Fibroblast of skin of abdomen (primary cell): ENCODE results near the gene DAB2IP.

Experiments
- DNase-seq: peaks from one replicate; pipeline ENCODE4 v3.0.0-alpha.2; 2013

DAB2IP gene

DNA sequence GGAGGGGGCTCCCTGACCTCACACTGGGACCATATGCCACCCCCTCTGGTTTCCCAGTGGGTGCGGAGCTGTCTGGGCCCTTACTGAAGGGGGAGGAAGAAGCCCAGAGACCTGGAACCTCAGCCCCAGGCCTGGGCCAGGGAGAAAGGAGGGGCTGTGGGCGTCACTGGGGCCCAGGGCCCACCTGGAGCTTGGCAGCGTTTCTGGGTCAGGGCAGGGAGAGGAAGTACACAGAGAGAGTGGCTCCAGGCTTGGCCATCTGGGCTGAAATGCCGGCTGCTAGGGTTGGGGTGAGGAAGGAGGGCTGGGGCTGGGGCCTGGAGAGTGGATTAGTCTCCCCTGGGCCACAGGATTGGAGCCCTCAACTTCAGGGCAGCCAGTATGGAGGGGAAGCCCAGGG, 6.4 kb upstream of the DAB2IP start:
- no peak for DNase-seq

DNA sequence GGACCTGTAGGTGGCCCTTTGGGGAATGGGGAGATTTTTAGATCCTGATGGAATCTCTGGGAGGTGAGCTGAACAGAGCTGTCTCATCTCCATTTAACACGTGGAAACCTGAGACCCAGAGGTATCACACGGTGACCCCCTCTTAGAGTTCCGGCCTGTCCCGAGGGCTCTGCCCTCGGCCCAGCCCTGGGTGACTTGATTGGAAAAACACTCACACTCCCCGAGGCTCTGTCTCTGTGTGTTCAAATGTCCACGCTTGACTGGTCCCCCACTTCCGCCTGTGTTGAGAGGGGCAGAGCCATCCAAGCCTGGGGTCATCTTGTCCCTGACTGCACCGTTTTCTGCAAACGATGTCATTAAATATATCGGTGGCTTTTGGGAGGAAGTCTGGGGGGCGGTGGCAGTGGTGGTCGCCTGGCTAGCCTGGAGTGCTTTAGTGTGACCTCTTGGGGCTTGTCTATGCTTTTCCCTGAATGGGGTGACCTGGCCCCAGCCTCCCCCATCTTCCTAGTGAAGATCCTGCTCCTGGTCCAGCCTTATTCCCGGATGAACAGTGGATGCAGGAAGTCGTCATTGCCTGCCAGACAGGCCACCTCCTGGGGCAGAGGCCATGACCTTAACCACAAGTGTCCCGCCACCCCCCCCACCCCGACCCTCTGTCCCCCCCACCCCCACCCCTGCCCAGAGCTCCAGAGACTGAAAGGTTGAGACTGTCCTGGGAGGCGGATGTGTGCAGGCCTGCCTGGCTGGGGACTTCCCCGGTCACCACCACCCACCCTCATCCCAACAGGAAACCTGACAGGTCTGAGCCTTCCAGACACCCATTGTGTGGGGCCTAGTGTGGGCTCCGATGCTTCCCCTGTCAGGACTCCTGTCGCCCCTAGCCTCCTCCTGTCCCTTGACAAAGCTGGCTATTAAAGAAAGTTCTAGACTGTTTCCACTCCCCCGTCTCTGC, 5.3 kb upstream of the DAB2IP start:
- no peak for DNase-seq

GRCh38 chr9:121646992-121647391, 4.4 kb upstream of the DAB2IP start:
- DNase-seq = no peak

GRCh38 chr9:121648172-121648571, 3.3 kb upstream of the DAB2IP start:
- no peak for DNase-seq

DNA sequence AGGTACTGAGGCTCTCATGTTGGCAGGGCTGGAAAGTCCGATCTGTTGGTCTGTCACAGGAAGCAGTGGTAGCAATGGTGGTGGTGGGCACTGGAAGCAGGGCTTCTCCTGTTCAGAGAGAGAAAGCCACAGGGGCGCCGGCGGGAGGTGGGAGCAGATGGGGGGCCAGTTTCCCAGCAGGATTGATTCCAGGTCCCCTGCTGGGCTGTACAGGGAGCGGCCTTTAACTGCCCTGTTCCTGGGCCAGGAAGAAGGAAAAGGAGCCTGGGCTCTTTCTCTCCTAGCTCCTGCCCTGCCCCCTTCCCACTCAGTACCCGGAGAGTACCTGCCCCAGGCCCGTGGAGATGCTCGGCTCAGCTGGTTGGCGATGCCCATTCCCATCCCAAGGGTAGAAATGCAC, 2.6 kb upstream of the DAB2IP start:
- DNase-seq = no peak

DNA sequence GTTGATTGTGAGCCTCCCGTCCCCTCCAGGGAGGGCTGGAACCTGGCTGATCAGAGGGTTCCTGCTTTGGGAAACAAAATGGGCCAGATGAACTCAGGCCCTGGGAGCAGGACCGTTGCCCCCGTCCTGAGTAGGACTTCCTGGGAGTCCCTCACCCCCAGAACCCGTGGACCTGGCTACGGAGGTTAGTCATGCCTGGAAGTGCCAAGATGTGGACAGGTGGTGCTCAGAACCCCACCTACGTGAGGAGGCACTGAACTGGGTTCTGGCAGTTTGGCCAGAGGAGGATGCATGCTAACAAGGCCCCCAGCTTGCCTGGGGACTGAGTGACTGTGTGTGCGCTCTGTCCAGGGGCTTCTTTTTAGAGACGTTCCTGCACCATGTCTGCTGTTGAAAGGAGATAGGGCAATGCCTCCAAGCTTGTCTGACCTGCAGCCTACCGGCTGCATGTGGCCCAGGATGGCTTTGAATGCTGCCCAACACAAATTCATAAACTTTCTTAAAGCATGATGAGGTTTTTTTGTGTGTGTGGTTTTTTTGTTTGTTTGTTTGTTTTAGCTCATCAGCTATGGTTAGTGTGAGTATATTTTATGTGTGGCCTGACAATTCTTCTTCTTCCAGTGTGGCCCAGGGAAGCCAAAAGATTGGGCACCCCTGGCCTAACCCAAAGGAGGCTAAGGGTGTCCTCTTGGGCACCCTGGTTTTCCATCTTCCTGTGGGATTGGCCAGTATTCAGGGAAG, 1.8 kb upstream of the DAB2IP start:
- DNase-seq = no peak

GRCh38 chr9:121650217-121651007, 1.0 kb upstream of the DAB2IP start:
- peak; percentile 77 for DNase-seq

DNA sequence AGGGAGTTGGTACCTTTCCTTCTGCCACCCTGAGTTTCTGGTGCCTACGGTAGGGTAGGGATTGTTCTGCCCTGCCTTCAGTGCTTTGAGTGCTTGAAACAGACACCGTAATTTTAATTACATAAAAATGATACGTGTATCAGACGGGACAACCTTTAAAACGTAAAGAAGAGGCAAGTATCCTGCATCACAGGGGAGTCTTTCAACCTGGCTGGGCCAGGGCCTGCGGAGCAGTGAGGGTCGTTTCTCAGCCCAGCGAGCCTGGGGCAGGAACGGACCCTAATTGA, 483 bp upstream of the DAB2IP start:
- no peak for DNase-seq

GRCh38 chr9:121652021-121652837, 795 bp downstream of the DAB2IP start:
- DNase-seq = no peak

DNA sequence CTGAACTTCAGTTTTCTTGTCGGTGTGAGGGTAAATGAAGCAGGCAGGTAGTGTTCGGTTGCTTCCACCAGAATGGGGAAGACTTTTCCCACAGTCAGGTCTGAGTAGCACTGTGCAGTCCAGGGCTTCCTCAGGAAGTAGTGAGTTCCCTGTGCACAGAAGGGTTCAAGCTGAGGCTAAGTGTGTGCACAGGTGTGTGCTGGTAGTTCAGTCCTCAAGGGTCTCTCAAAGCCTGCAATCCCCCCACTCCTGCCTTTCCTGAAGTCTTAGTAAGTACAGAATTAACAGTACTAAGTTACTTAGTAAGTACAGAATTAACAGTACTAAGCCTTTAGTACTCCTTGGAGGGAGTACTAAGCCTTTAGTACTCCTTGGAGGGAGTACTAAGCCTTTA, 1.4 kb downstream of the DAB2IP start:
- no peak for DNase-seq

DNA sequence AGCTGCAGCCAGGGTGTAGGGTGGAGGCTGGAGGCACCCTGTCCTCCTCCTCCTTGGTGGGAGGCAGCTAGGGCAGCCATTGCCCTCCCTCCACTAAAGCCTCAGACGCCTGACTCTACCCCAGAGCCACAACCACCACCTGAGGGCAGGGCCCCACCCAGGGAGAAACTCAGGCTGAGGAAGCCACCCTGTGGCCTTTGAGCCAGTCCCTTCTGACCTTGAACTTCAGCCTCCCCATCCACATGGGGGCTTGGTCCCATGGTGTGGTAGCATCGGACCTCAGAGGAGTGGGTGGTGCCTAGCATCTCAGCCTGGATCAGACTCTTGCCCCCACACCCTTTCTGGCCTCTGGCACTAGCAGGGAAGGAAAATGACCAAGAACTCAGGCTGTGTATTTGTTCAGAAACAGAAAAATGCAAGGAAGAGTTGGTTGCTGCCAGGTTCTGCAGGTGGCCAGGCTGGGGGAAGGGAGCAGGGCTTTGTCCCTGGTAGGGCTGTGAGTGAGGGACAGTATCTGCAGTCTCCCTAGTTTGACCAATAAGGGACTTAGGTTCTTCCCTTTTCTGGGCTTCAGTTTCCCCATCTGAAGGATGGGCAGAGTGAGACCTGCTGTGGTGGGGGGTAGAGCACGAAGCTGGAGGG, 3.2 kb downstream of the DAB2IP start:
- DNase-seq = no peak

DNA sequence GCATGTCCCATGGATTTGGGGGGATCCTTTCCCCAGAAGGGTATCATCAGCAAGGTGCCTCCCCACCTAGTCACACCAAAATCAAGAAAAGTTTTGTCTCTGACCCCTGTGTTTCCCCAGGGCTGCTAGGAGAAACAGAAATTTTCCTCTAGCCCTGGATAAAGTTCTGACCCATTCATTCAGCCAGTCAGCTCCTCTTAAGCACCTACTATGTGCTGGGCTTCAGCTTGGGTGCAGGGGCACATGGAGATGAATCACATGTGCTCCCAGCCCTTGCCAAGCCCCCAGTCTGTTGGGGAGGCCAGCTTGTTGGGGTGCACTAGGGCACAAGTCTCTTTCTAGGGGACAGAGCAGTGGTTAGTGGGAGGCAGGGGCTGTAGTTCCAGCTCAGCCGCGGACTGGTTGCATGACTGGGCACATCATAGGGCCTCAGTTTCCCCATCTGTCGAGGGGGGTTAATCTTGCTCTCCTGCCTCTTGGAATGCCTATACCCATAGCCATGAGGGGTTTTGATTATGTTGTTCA, 3.9 kb downstream of the DAB2IP start:
- no peak for DNase-seq

GRCh38 chr9:121656941-121657470, 5.6 kb downstream of the DAB2IP start:
- no peak for DNase-seq

DNA sequence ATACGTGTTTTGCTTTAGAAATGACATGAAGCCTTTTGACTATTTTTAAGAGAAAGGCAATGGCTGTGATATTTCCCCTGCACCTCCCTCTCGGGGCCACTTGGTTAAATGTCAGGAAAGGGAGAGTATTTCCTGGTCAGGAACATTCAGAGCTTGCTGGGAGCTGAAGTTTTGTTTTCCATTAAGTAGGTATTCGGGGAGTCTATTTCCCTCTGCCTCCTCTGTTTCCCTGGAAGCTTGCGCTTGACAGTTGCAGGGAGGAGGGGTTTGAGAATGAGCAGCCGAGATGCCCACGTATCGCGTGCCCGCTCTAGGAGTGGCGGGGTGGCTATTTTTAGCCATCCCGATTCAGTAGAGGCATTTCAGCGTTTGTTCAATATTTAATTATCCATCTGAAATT, 6.7 kb downstream of the DAB2IP start:
- DNase-seq = no peak

DNA sequence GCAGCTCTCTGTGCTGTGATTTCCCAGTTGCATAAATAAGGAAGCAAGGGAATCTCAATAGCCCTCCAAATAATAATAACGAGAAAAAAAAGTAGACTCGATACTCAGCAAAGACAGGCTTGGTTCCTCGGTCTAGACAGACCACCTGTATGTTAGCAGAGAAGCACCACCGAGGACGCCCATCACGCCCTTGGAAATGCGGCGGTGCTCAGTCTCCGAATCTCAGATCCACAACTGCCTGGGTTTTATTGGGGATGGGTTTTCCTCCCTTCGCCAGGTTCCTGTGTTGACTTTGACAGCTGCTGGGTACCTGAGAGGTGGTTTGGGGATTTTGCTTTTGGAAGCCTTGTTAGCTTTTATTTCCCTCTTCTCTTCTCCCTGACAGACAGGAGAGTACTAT, 7.2 kb downstream of the DAB2IP start:
- no peak for DNase-seq

GRCh38 chr9:121660367-121660766, 8.9 kb downstream of the DAB2IP start:
- no peak for DNase-seq

- no peak for DNase-seq
Measured at GRCh38 chr9:121660876-121661275, 9.4 kb downstream of the DAB2IP start.

GRCh38 chr9:121661328-121661727, 9.9 kb downstream of the DAB2IP start:
- DNase-seq = no peak

DNA sequence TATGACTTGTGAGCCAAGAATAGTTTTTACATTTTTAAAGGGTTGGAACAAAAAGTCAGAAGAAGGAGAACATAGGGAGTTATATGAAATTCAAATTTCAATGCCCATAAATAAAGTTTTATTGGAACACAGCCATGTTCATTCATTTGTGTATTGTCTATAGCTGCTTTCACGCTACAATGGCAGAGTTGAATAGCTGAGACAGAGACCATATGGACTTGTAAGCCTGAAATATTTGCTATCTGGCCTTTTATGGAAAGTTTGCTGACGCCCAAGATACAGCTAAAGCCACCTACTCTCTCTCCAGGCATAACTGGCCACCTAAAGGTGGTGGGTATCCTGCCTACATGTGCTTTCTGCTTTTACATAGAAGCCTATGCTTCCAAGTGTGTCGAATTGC, 10.9 kb downstream of the DAB2IP start:
- DNase-seq = no peak

DNA sequence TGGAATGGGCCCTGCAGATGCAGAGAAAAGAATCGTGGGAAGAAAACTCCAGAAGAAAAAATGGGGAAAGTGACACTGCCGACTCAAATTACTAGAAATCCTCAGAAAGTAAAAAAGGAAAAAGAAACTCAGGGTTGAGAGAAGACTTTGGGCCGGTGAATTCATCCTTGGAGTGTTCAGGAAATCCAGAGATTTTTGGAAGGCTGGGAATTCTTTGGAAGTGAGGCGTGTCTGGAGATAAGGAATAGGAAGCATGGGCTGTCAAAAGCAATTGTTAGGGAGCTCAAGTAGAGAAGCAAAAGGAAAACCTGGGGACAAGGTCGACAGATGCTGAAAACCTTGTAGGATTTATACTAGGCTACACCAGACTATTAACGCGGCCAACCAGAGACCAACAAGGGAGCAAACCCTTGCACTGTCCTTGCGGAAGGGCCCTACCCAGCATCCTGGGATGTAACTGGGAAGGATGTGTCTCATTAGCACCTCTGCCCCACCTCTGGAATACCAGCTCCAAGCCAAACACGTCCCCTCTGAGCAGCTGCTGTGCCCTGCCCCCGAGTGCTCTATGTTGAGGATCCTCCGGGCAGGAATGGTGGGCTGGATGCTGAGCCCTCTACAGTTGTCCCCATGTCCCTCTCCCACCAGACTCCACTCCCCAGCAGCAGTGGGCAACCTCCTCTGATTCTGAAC, 11.6 kb downstream of the DAB2IP start:
- peak; percentile 46 for DNase-seq

- DNase-seq = no peak
Measured at GRCh38 chr9:121663591-121663990, 12.2 kb downstream of the DAB2IP start.
